DND-41 (cell line): Measurements from ENCODE around the gene EMC7.

Experiments
- EZH2 ChIP-seq: IDR thresholded peaks from 3 replicates; pipeline ENCODE4 v1.6.1; 2012; ENCODE audit warnings: borderline replicate concordance, low read depth, mild to moderate bottlenecking, moderate library complexity, low read length, inconsistent platforms; ENCODE audit not compliant: severe bottlenecking
- TF ChIP-seq, protein P1 (sequence below): IDR thresholded peaks from 2 replicates; pipeline ENCODE4 v1.5.1; 2012; ENCODE audit warnings: borderline replicate concordance, low read length, moderate library complexity, mild to moderate bottlenecking; ENCODE audit not compliant: poor library complexity, severe bottlenecking; ENCODE audit errors: extremely low read depth

- TF ChIP-seq, protein P1, sequence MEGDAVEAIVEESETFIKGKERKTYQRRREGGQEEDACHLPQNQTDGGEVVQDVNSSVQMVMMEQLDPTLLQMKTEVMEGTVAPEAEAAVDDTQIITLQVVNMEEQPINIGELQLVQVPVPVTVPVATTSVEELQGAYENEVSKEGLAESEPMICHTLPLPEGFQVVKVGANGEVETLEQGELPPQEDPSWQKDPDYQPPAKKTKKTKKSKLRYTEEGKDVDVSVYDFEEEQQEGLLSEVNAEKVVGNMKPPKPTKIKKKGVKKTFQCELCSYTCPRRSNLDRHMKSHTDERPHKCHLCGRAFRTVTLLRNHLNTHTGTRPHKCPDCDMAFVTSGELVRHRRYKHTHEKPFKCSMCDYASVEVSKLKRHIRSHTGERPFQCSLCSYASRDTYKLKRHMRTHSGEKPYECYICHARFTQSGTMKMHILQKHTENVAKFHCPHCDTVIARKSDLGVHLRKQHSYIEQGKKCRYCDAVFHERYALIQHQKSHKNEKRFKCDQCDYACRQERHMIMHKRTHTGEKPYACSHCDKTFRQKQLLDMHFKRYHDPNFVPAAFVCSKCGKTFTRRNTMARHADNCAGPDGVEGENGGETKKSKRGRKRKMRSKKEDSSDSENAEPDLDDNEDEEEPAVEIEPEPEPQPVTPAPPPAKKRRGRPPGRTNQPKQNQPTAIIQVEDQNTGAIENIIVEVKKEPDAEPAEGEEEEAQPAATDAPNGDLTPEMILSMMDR, result no peak
- no peak for TF ChIP-seq EZH2
These were observed 41.7 kb downstream of the EMC7 start for GRCh38 chr15:34059946-34060345.
